Kasumi-1 (cell line): ENCODE data around the gene UGT2B11.
"Not testable (repeated sequence)": the region's sequence is repeated elsewhere in the genome, so short reads cannot be mapped to it uniquely, and the experiment has no call there.

Experiments
- DNase-seq, 2 experiments: peaks; one replicate each; lab custom pipeline; 2025; lab: John Stamatoyannopoulos, UW

UGT2B11 gene

GRCh38 chr4:69170233-69171134 is 44.1 kb downstream of the UGT2B11 start:
- DNase-seq, result peak; percentile 49 to 67

DNA sequence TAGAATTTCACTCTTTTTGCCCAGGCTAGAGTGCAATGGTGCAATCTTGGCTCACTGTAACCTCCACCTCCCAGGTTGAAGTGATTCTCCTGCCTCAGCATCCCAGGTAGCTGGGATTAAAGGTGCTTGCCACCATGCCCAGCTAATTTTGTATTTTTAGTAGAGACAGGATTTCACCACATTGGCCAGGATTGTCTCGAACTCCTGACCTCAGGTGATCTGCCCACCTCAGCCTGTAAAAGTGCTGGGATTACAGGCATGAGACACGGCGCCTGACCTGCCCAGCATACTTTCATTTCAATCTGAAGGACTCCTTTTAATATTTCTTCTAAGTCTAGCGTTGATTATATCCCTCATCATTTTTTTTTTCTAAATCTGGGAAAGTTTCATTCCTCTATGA is 45.4 kb downstream of the UGT2B11 start:
- not testable (repeated sequence) for DNase-seq

- DNase-seq, result no peak
Measured at GRCh38 chr4:69167300-69167699, 47.2 kb downstream of the UGT2B11 start.

DNA sequence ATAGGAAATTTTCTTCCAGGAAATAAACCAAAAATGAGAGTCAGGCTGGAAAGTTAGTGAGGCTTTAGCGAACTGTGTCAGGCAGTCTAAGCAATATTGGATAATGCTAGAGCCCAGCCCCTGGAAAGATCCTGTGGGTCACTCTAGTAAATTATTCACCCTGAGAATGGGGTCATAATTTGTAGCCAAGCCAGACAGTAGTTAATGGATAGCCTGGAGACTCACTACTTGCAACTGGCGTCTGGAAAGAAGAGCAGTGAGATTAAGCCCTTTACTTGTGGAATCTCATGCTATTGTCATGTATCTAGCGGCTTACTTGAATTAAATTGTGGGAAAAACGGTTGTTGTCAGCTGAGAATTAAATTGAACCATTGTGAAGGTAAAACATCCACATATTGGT is 48.2 kb downstream of the UGT2B11 start:
- not testable (repeated sequence) for DNase-seq

GRCh38 chr4:69165707-69166106 is 48.8 kb downstream of the UGT2B11 start:
- DNase-seq, result not testable (repeated sequence)

GRCh38 chr4:69156913-69157312 is 57.6 kb downstream of the UGT2B11 start:
- DNase-seq, result peak in 1 of 2 experiments; percentile 8

DNA sequence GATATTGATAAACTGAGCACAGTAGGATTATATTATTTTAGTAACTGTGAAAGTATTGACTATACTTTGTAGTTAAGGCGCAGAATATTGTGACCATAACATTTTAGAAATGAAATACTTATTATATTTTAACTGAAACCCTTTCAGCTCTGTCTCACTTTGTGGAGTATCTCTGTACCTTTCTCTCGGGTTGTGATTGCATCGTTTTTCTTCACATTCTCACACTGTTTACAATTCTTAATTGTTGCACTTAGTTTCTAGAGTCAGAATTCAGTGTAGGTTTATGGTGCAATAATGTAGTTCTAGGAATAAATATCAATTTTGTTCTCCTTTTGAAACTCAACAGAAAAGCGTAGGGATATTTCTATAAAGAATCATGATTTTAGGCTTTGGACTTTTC is 60.5 kb downstream of the UGT2B11 start:
- DNase-seq, result no peak
